ENCODE results near the gene PPP2R5E. TPM values are rescaled to one million over a fixed set of nuclear protein-coding genes. Genes with fewer than 3 reads are reported as not detected.
"Not testable (repeated sequence)": the region's sequence is repeated elsewhere in the genome, so short reads cannot be mapped to it uniquely, and the experiment has no call there.

Gene PPP2R5E
- polyA plus RNA-seq, 1 donor = 22.5 TPM

- no peak for DNase-seq
Measured at GRCh38 chr14:63431466-63431865, 111.7 kb downstream of the PPP2R5E start.

GRCh38 chr14:63428486-63428885 is 114.7 kb downstream of the PPP2R5E start:
- no peak for DNase-seq

GRCh38 chr14:63426838-63427352 is 116.3 kb downstream of the PPP2R5E start:
- DNase-seq = no peak

- DNase-seq = no peak
Measured at GRCh38 chr14:63423889-63424288, 119.3 kb downstream of the PPP2R5E start.

GRCh38 chr14:63423381-63423780 is 119.8 kb downstream of the PPP2R5E start:
- DNase-seq = no peak

GRCh38 chr14:63421919-63422318 is 121.3 kb downstream of the PPP2R5E start:
- DNase-seq = no peak

GRCh38 chr14:63421226-63421625 is 122.0 kb downstream of the PPP2R5E start:
- DNase-seq = peak; percentile 6

- DNase-seq = no peak
Measured at GRCh38 chr14:63418020-63418419, 125.2 kb downstream of the PPP2R5E start.

- DNase-seq = no peak
Measured at GRCh38 chr14:63413009-63413408, 130.2 kb downstream of the PPP2R5E start.

GRCh38 chr14:63406333-63406732 is 136.8 kb downstream of the PPP2R5E start:
- no peak for DNase-seq

GRCh38 chr14:63405715-63406114 is 137.5 kb downstream of the PPP2R5E start:
- DNase-seq = no peak

- DNase-seq = no peak
Measured at GRCh38 chr14:63404906-63405305, 138.3 kb downstream of the PPP2R5E start.

GRCh38 chr14:63401646-63402045 is 141.5 kb downstream of the PPP2R5E start:
- peak; percentile 51 for DNase-seq

GRCh38 chr14:63398952-63399351 is 144.2 kb downstream of the PPP2R5E start:
- no peak for DNase-seq

- DNase-seq = no peak
Measured at GRCh38 chr14:63394841-63395240, 148.3 kb downstream of the PPP2R5E start.

- no peak for DNase-seq
Measured at GRCh38 chr14:63394432-63394831, 148.7 kb downstream of the PPP2R5E start.

- no peak for DNase-seq
Measured at GRCh38 chr14:63393012-63393411, 150.2 kb downstream of the PPP2R5E start.

GRCh38 chr14:63392236-63392635 is 150.9 kb downstream of the PPP2R5E start:
- DNase-seq = no peak

- DNase-seq = peak; percentile 40
Measured at GRCh38 chr14:63388766-63389431, 154.3 kb downstream of the PPP2R5E start.

- no peak for DNase-seq
Measured at GRCh38 chr14:63387711-63388110, 155.5 kb downstream of the PPP2R5E start.

GRCh38 chr14:63383776-63384367 is 159.3 kb downstream of the PPP2R5E start:
- no peak for DNase-seq

GRCh38 chr14:63378444-63378843 is 164.7 kb downstream of the PPP2R5E start:
- DNase-seq = no peak

GRCh38 chr14:63375769-63376168 is 167.4 kb downstream of the PPP2R5E start:
- DNase-seq = no peak

GRCh38 chr14:63371613-63372012 is 171.6 kb downstream of the PPP2R5E start:
- not testable (repeated sequence) for DNase-seq
